Stimulated activated CD8-positive, alpha-beta memory T cell treated with anti-CD3 and anti-CD28 coated beads, Interleukin-12 subunit alpha, Interleukin-12 subunit beta, amount 100 ng/mL, for 1 hour (primary cell): ENCODE measurements around the gene ISCU.

Source experiments
- DNase-seq: peaks from one replicate; pipeline ENCODE4 v3.0.0-alpha.2; 2020; ENCODE audit warnings: low read depth

The ISCU gene

DNA sequence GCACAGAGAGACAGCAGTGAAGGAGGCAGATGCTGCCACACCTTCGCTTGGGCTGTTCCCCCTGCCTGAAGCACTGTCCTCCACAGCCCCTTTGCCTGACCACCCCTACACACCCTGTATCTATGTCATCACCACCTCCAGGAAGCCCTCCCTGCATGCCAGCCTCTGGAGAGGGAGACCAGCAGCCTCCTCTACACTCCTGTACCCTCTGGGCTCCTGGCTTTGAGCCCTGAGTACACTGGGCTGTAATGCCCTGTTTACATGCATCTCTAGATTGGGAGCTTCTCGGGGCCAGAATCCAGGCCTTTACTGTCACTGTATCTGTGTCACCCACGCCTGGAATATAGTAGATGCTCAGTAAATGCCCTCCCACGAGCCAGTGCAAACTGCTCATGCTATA lies 41.3 kb downstream of the ISCU start:
- no peak for DNase-seq

DNA sequence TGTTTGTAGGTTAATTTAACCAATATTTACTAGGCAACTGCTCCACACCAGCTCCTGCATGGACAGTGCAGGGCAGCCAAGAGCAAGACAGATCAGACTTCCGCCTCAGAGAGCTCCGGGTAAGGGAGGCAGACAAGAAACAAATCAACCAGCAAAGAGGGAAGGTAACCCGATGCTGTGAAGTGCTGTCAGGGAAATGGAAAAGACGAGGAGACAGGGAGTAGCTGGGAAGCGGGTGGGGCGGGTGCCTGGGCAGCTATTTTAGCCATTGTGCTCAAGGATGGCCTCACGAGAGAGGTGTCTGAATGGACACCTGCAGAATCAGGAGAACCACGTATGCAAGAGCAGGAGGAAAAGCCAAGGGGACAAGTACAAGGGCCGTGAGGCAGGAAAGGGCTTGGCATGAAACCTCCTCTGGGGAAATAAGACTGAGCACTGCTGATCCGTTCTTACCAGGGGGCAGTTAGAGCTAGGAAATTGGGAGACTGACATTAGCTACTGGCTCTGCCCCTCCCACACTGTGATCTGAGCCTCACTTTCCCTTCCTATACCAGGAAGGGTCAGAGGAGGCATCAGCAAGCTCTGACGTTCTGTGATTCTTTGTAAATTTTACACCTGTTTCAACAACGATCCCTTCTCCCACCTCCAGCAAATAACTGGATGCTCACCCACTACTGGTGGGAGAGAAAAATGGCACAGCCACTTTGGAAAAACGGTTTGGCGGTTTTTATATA lies 42.0 kb downstream of the ISCU start:
- no peak for DNase-seq

DNA sequence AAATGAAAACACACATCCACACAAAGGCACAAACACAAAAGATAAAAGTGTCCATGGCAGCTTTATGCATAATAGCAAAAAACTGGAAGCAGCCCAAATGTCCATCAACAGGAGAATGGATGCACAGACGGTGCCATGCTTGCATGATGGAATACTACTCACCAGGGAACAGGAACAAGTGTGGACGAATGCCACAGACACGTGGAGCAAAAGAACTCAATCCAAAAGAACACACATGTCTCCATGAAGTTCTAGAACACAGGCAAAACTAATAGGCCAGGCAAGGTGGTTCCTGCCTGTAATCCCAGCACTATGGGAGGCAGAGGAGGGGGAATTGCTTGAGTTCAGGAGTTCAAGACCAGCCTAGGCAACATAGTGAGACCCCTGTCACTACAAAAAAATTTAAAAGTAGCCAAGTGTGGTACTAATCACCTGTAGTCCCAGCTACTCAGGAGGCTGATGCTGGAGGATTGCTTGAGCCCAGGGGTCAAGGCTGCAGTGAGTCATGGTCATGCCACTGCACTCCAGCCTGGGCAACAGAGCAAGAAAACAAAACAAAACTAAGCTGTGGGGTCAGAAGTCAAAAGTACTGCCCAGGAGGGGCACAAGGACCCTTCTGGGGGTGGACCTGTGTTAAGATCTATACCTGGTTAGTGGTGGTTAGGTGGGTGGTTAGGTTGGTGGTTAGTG lies 42.7 kb downstream of the ISCU start:
- no peak for DNase-seq

DNA sequence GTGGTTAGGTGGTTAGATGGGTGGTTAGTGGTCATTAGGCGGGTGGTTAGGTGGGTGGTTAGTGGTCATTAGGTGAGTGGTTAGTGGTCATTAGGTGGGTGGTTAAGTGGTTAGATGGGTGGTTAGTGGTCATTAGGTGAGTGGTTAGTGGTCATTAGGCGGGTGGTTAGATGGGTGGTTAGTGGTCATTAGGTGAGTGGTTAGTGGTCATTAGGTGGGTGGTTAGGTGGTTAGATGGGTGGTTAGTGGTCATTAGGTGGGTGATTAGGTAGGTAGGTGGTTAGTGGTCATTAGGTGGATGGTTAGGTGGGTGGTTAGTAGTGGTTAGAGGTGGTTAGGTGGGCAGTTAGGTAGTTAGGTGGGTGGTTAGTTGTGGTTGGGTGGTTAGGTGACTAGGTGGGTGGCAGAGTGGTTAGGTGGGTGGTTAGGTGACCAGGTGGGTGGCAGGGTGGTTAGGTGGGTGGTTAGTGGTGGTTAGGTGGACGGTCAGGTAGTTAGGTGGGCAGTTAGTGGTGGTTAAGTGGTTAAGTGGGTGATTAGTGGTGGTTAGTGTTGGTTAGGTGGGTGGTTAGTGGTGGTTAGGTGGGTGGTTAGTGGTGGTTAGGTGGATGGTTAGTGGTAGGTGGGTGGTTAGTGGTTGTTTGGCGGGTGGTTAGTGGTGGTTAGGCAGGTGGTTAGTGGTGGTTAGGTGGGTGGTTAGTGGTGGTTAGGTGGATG lies 43.5 kb downstream of the ISCU start:
- no peak for DNase-seq

DNA sequence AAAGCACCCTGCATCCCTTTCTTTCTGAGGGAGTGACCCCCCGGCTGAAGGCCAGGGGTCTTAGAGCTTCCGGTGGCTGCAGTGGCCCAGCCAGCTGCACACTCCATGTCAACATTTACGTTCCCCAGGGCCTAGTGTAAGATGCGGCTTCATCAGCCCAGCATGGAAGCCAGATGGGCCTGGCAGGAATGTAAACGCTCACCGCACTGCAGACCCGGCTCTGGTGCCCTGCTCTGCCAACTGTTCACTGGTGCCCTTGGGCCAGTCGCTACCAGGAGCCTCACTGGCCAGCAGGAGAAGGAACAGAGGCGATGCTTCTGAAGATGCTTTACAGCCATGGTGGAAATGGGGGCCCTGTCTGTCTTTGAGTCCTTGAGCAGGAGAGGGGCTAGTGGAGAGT lies 44.1 kb downstream of the ISCU start:
- no peak for DNase-seq

DNA sequence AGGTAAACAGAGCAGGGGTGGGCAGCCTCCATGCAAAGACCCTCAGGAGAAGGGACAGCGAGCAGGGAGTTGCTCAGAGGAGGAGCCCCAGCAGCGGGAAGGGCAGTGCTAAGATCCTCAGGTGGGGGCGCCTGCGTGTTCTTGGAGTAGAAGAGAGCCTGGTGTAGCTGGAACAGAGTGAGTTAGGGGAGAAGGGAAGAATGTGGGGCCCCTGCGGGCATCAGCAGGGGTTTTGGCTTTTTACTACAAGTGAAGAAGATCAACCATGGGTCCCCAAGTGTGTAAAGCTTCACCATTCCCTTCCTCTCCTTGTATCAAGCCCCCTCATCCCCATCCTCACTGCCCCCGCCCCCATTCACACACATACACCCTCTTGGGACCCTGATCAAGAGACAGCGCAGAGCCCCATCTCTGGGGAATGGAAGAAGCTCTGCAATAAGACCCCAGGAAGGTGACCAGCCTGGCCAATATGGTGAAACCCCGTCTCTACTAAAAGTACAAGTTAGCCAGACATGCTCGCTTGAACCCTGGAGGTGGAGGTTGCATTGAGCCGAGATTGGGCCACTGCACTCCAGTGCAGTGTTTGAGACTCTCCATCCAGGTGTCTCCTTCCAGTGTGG lies 45.7 kb downstream of the ISCU start:
- no peak for DNase-seq

DNA sequence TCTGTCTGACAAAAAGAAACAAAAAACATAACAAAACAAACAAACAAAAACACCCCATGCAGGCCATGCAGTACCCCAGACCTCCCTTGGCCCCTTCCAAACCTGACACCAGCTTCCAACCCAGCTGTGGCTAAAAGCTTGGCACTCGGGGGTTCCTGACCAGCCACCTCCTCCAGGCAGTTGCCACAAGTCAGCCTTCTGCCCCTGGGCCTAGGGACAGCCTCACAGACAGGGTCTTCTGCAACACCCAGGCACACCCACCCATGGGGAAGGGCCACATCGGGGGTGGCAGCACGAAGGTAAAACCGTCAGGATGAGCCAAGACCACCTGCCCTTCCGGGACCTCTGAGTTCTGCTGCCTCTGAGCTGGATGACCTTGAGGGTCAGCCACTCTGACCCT lies 46.2 kb downstream of the ISCU start:
- DNase-seq, result no peak

DNA sequence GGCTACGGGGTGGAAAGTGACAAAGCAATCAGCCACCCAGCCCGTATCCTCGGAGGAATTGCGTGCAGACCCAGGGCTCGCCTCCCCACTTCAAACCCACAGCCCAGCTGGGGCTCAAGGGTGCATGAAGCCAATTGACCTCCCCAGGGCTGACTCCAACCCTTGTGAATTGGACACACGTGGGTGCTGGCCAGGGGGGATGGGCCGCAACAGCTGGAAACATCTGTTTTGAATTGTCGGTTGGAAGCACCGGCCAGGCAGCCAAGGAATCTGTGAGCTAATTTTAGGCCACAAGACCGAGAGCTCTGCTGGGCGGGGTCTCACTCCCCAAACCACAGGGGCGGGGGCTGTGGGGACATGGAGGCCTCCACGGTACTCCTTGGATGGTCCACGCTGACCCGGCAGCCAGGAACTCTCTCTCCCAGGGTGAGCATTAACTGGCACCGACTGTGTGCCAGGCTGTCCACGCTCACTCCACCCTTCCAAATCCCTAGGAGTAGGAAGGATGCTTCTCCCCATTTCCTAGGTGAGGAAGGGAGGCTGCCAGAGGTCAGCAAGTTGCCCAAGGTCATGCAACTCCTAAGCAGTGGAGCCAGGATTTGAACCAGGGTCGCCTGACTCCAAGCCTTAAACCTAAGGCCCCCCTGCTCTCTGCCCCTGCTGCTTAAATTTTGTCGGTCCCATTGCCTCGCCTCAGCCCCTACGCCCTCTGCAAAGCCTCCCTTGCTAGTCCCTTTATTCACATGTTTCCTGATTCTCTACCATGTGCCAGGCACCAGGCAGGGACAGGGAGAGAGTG lies 47.3 kb downstream of the ISCU start:
- no peak for DNase-seq

DNA sequence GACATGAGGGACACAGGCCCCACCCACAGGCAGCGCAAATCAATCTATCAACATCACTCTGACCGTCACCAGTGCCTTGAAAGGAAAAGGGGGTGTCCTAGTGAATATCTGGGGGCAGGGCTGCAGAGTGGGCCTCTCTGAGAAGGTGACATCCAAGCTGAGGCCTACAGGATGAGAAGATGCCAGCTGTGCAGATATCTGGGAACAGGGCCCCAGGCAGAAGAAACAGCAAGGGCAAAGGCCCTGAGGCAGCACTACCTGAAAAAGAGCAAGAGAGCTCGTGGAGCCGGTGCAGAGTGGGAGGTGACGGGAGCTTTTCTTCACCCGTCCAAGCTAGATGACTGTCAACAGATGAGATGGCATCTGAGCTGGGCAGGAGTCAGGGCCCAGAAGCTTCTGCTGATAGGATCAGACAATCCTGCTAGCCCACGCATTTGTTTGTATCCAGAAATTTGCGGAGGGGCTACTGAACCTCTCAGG lies 48.0 kb downstream of the ISCU start:
- DNase-seq, result no peak

DNA sequence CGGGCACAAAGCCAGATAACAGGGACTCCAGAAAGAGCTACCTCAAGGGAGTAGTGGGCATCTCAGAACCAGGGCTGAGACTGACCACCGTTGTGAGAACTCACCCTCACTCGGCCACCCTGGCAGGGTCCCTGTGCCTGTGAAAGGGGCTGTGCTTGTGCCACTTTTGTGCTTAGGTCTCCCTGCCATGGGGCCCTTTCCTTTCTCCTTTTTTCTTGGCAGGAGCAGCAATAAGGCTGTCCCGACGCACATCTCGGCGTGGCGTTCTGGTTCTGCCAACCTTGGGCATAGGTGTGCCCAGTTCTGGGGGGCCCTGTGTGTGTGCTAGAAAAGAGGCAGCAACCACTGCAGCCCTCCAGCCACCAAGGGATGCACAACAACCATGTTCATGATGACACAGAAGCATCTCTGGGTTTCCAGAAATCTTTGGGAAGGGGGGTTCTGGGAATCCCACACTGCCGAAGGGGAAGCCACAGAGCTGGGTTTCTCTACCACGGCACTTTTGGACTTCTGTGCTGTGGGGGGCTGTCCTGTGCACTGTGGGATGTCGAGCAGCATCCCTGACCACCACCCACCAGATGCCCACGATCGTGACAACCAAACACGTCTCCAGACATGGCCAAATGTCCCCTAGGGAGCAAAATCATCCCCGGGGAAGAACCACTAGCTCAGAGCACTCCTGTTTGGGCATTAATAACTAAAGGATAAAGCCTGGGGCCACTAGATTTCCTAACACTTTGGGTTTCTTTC lies 48.6 kb downstream of the ISCU start:
- no peak for DNase-seq

DNA sequence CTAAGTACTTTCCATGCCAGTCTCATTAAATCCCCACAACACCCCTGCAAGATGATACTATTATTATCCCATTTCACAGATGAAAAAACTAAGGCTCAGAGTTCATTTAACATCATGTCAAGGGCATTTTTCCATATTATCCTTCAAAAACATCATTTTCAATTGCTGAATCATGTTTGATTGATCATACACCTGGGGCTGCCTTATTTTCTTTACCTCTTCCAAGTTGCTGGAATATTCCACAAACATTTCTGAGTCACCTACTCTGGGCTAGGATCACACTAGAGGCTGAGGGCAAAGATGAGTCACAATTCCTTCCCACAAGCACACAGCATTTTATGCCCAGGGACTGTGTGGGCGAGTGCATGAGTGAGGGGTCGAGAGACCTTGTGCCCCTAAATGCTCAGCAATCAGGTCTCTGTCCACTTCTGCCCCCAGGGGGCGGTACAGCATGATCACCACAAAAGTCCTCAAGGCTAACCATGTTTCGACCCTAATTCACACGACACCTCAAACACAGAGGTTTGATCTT lies 49.6 kb downstream of the ISCU start:
- peak; percentile 35 for DNase-seq

DNA sequence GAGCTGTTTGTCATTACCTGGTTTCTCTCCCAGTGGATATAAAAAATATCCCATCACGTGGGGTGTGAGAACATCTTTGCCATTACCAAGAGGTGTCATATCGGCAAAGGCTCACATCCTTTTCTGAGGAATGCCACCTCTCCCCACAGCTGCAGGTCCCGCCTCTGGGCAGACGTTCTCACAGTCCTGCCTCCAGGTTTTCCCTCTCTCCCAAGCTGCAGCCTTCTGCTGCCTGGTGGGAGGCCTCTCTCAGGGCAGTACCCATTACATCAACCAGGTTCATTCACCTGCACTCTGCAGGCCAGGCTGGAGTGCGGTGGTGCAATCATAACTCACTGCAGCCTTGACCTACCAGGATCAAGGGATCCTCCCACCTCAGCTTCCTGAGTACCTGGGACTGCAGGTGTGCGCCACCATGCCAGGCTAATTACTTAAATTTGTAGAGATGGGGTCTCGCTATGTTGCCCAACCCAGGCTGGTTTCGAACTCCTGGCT lies 50.4 kb downstream of the ISCU start:
- no peak for DNase-seq

DNA sequence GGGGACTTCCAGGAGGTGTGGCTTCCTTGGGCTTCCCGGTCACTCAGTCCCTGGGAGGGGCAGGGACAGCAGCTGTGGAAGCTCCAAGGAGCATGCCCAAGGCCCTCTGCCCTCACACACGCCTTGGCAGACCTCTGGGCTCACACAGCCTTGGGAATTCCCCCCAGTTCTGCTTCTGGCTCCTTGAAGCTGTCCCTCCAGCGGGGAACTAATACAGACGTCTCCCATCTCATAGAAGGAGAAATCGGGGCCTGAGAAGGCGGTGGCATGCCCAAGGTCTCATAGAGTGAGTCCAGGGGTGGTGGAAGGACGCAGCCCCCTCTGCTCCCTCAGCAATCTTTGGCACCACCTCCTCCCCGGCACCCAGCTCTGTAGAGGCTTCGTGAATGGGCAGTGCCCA lies 51.2 kb downstream of the ISCU start:
- DNase-seq, result no peak

DNA sequence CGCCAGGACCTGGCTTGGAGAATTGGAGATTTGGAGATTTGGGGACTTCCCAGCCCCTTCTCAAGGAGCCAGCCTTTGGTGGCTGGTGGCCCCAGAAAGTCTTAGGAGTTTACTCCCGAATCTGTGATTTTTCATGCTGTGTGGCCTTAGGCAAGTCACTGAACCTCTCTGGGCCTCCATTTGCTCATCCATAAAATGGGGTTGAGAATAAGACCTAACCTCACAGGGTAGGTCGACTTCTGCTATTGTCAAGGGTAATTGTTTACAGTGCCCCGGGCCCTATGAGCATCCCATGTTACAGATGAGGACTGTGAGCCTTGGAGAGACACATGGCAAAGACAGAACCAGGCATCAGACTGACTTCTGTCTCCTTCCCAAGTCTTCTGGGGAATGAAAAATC lies 51.6 kb downstream of the ISCU start:
- no peak for DNase-seq

DNA sequence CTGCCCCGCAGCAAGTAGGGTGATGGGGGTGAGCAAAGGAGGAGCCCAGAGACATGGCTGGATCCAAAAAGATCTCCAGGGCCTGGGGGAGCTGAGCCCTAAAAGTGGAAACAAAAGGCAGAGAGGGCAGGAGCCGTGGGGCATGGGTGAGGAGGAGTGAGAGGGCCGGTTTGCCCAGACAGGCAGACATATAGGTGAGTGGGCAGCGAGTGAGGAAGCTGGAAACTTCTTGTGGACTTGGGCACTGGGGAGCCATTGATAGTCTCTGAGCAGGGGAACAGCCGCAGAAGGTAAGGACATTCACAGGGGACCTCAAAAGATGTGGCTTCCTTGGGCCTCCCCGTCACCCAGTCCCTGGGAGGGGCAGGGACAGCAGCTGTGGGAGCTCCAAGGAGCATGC lies 52.2 kb downstream of the ISCU start:
- no peak for DNase-seq

DNA sequence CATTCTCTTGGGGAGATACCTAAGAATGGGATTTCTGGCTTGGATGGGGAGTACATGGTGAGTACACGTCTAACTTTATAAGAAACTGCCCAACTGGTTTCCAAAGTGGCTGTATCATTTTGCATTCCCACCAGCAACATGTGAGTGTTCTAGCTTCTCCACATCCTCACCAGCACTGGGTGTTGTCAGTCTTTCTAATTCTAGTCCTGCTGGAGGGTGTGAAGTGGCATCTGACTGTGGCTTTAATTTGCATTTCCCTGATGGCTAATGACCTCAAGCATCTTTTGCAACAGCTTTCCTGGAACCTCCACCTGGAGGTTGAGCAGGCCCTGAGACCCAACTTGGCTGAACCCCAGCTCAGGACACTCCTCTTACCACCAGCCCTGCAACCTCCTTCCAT lies 53.5 kb downstream of the ISCU start:
- DNase-seq, result no peak

DNA sequence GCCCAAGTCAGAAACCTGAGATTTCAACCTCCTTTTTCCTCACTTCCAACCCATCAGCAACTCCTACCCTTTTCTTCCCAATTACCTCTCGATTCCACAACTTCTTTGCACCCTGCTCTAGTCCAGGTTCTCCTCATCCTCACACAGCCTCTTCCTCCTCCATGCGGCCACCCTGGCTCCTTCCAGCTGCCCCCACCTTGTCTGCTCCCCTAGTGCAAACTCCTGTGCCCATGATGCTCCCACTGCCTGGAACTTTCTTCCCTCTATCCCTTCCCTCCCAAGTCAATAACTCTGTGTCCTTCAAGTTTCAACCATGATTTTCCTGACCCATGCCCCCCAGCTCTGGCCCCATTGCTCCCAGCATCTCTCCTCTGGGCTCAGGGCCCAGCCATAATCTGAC lies 54.0 kb downstream of the ISCU start:
- DNase-seq, result no peak

DNA sequence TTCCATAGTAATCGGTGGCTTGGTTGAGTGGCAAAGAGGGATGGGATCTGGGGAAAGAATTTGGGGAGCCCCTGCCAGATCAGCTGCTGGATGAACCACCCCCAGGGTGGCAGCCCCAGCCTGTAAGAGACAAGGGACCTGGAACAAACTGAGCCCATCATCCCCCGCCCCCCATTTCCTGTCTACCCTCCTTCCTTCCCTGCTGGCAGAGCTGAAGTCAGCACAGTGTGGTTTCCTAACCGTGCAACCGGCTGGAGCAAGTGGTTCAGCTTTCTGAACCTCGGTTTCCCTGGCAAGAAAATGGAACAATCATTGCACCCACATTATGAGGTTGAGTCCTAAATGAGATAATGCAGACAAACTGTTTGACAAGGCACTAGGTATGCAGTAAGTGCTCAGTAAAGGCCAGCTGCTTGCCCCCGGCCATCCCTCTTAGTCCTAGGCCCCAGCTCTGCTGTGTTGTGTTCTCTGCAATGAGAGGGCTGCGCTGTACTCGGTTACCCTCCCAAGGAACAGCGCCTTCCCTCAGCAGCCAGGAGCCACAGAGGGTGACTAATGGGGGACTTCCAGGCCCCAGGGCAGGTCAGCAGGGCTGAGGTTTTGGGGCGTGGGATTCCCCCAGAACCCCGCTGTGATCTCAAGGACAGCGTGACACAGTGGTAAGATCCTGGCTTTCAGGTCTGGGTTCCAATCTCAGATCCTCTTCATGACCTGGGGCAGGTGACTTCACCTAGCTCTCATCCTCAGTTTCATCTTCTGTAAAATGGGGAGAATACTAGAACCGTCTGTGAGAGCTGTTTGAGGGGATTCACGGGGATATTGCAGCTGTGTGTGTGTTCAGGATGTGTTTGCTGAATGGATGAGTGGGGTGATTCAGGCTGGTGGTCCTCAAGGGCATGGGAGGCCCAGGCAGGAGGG lies 54.8 kb downstream of the ISCU start:
- DNase-seq, result peak; percentile 69
